Stimulated activated naive CD8-positive, alpha-beta T cell treated with anti-CD3 and anti-CD28 coated beads, Interleukin-15, amount 100 ng/mL, for 72 hours (primary cell): Measurements from ENCODE around the gene ZNF436.
"Not testable (repeated sequence)": the region's sequence is repeated elsewhere in the genome, so short reads cannot be mapped to it uniquely, and the experiment has no call there.

Source experiments
- ATAC-seq: fragments of 150-1000 bp; cut with Tn5 transposase; 2 replicates; pipeline ENCODE4 v1.10.0; 2021; ENCODE audit warnings: mild to moderate bottlenecking, moderate library complexity
- DNase-seq, 2 donors: peaks; one replicate each; pipeline ENCODE4 v3.0.0; 2021 to 2022
- H3K27ac Mint-ChIP-seq, 2 donors: one replicate each; pipeline ENCODE4 v1.8.0; 2022; ENCODE audit warnings: mild to moderate bottlenecking in 2 of 2, mixed read lengths in 2 of 2, moderate library complexity in 2 of 2
- H3K27me3 Mint-ChIP-seq: one replicate; pipeline ENCODE4 v1.8.0; 2022; ENCODE audit warnings: mixed read lengths
- H3K4me1 Mint-ChIP-seq: one replicate; pipeline ENCODE4 v1.8.0; 2022; ENCODE audit warnings: mild to moderate bottlenecking, mixed read lengths
- H3K4me3 Mint-ChIP-seq, 2 donors: one replicate each; pipeline ENCODE4 v1.8.0; 2022; ENCODE audit warnings: mild to moderate bottlenecking in 2 of 2, mixed read lengths in 2 of 2, moderate library complexity in 1 of 2
- H3K9me3 Mint-ChIP-seq, 2 donors: one replicate each; pipeline ENCODE4 v1.8.0; 2022; ENCODE audit warnings: mixed read lengths in 2 of 2

Gene ZNF436

GRCh38 chr1:23396380-23396779 is 26.7 kb upstream of the ZNF436 start:
- ATAC-seq = no peak
- Mint-ChIP-seq H3K27me3 (no peaks in the 10 kb centered on the region), H3K27ac (no peak overlapping the region), H3K9me3 (no peaks in the 10 kb centered on the region), H3K4me1 (peaks cover 7% of the 10 kb centered on the region), H3K4me3 (no peak overlapping the region)
- no peak for DNase-seq

GRCh38 chr1:23395849-23396248 is 26.2 kb upstream of the ZNF436 start:
- DNase-seq = no peak
- H3K4me1 Mint-ChIP-seq = peaks cover 7% of the 10 kb centered on the region
- ATAC-seq = peak; percentile 60
- H3K9me3 Mint-ChIP-seq = no peaks in the 10 kb centered on the region
- peak overlapping the region in 1 of 2 donors; percentile 29 for H3K27ac Mint-ChIP-seq
- H3K27me3 Mint-ChIP-seq = no peaks in the 10 kb centered on the region
- no peak overlapping the region for H3K4me3 Mint-ChIP-seq

GRCh38 chr1:23395154-23395724 is 25.6 kb upstream of the ZNF436 start:
- H3K4me1 Mint-ChIP-seq = peaks cover 7% of the 10 kb centered on the region
- no peak overlapping the region for H3K27ac Mint-ChIP-seq
- ATAC-seq (no peak), DNase-seq (no peak)
- H3K27me3 Mint-ChIP-seq = no peaks in the 10 kb centered on the region
- H3K4me3 Mint-ChIP-seq = no peak overlapping the region
- H3K9me3 Mint-ChIP-seq = no peaks in the 10 kb centered on the region

- no peaks in the 10 kb centered on the region for H3K9me3 Mint-ChIP-seq
- H3K4me3 Mint-ChIP-seq = no peak overlapping the region
- no peak overlapping the region for H3K27ac Mint-ChIP-seq
- ATAC-seq (no peak), DNase-seq (no peak)
- no peaks in the 10 kb centered on the region for H3K27me3 Mint-ChIP-seq
- H3K4me1 Mint-ChIP-seq = peaks cover 7% of the 10 kb centered on the region
These were observed 25.0 kb upstream of the ZNF436 start for GRCh38 chr1:23394684-23395083.

GRCh38 chr1:23394181-23394580 is 24.5 kb upstream of the ZNF436 start:
- no peaks in the 10 kb centered on the region for H3K27me3 Mint-ChIP-seq
- no peak overlapping the region for H3K4me3 Mint-ChIP-seq
- DNase-seq = no peak
- ATAC-seq = no peak
- no peaks in the 10 kb centered on the region for H3K9me3 Mint-ChIP-seq
- no peak overlapping the region for H3K27ac Mint-ChIP-seq
- H3K4me1 Mint-ChIP-seq = peaks cover 7% of the 10 kb centered on the region

- Mint-ChIP-seq H3K4me1 (peaks cover 7% of the 10 kb centered on the region), H3K4me3 (no peak overlapping the region), H3K27me3 (no peaks in the 10 kb centered on the region), H3K27ac (no peak overlapping the region), H3K9me3 (no peaks in the 10 kb centered on the region)
- ATAC-seq (no peak), DNase-seq (no peak)
These were observed 24.1 kb upstream of the ZNF436 start for GRCh38 chr1:23393706-23394105.

GRCh38 chr1:23392125-23392855 is 22.7 kb upstream of the ZNF436 start:
- H3K4me1 Mint-ChIP-seq = peaks cover 7% of the 10 kb centered on the region
- H3K27me3 Mint-ChIP-seq = no peaks in the 10 kb centered on the region
- DNase-seq (no peak), ATAC-seq (no peak)
- H3K9me3 Mint-ChIP-seq = no peaks in the 10 kb centered on the region
- H3K27ac Mint-ChIP-seq = no peak overlapping the region
- no peak overlapping the region for H3K4me3 Mint-ChIP-seq

GRCh38 chr1:23389837-23390321 is 20.2 kb upstream of the ZNF436 start:
- no peaks in the 10 kb centered on the region for H3K27me3 Mint-ChIP-seq
- no peaks in the 10 kb centered on the region for H3K9me3 Mint-ChIP-seq
- no peak overlapping the region for H3K4me3 Mint-ChIP-seq
- DNase-seq (no peak), ATAC-seq (no peak)
- H3K27ac Mint-ChIP-seq = no peak overlapping the region
- H3K4me1 Mint-ChIP-seq = no peaks in the 10 kb centered on the region

- Mint-ChIP-seq H3K4me3 (no peak overlapping the region), H3K27me3 (no peaks in the 10 kb centered on the region), H3K27ac (no peak overlapping the region), H3K4me1 (no peaks in the 10 kb centered on the region), H3K9me3 (no peaks in the 10 kb centered on the region)
- ATAC-seq = no peak
- no peak for DNase-seq
These were observed 17.9 kb upstream of the ZNF436 start for GRCh38 chr1:23387494-23387893.

GRCh38 chr1:23385119-23385621 is 15.5 kb upstream of the ZNF436 start:
- no peak for ATAC-seq
- Mint-ChIP-seq H3K9me3 (no peaks in the 10 kb centered on the region), H3K4me1 (no peaks in the 10 kb centered on the region), H3K27ac (no peak overlapping the region), H3K27me3 (no peaks in the 10 kb centered on the region), H3K4me3 (no peak overlapping the region)
- DNase-seq = no peak

GRCh38 chr1:23384312-23385058 is 14.8 kb upstream of the ZNF436 start:
- Mint-ChIP-seq H3K9me3 (no peaks in the 10 kb centered on the region), H3K27me3 (no peaks in the 10 kb centered on the region), H3K27ac (peak overlapping the region in 1 of 2 donors; percentile 21), H3K4me3 (no peak overlapping the region), H3K4me1 (no peaks in the 10 kb centered on the region)
- DNase-seq (no peak), ATAC-seq (no peak)

GRCh38 chr1:23383577-23384311 is 14.1 kb upstream of the ZNF436 start:
- H3K4me1 Mint-ChIP-seq = no peaks in the 10 kb centered on the region
- H3K4me3 Mint-ChIP-seq = no peak overlapping the region
- ATAC-seq (no peak), DNase-seq (no peak)
- no peaks in the 10 kb centered on the region for H3K9me3 Mint-ChIP-seq
- H3K27me3 Mint-ChIP-seq = no peaks in the 10 kb centered on the region
- no peak overlapping the region for H3K27ac Mint-ChIP-seq

GRCh38 chr1:23381233-23381885 is 11.7 kb upstream of the ZNF436 start:
- no peaks in the 10 kb centered on the region for H3K4me1 Mint-ChIP-seq
- ATAC-seq (no peak), DNase-seq (no peak)
- H3K4me3 Mint-ChIP-seq = no peak overlapping the region
- no peak overlapping the region for H3K27ac Mint-ChIP-seq
- H3K27me3 Mint-ChIP-seq = no peaks in the 10 kb centered on the region
- H3K9me3 Mint-ChIP-seq = no peaks in the 10 kb centered on the region

GRCh38 chr1:23380719-23381118 is 11.1 kb upstream of the ZNF436 start:
- DNase-seq (no peak), ATAC-seq (no peak)
- Mint-ChIP-seq H3K4me3 (no peak overlapping the region), H3K9me3 (no peaks in the 10 kb centered on the region), H3K4me1 (no peaks in the 10 kb centered on the region), H3K27ac (peak overlapping the region in 1 of 2 donors; percentile 19), H3K27me3 (no peaks in the 10 kb centered on the region)

GRCh38 chr1:23380236-23380635 is 10.6 kb upstream of the ZNF436 start:
- H3K9me3 Mint-ChIP-seq, H3K4me1 Mint-ChIP-seq: not testable (repeated sequence)

More at GRCh38 chr1:23380236-23380635, 10.6 kb upstream of the ZNF436 start:
- not testable (repeated sequence) for ATAC-seq, DNase-seq, H3K27me3 Mint-ChIP-seq, H3K4me3 Mint-ChIP-seq
- H3K27ac Mint-ChIP-seq = peak overlapping the region in 1 of 2 donors; percentile 78
